ENCODE results near the gene CEP128. TPM values are rescaled to one million over a fixed set of nuclear protein-coding genes. Genes with fewer than 3 reads are reported as not detected.

The CEP128 gene
- total RNA-seq, 2 experiments from 2014 or later = 16.4 to 17.1 TPM

GRCh38 chr14:80764496-80764895 lies 177.0 kb downstream of the CEP128 start:
- Mint-ChIP-seq H3K36me3 (ENCODE audit: low read depth) (no peaks in the 10 kb centered on the region), H3K4me1 (ENCODE audit: low read depth) (no peaks in the 10 kb centered on the region), H3K27ac (no peak overlapping the region), H3K4me3 (no peak overlapping the region), H3K27me3 (ENCODE audit: low read depth) (no peaks in the 10 kb centered on the region), H3K9me3 (no peaks in the 10 kb centered on the region)
- CTCF ChIA-PET = no interaction called here
- DNase-seq = no peak
- intact Hi-C loops (cut with micrococcal nuclease) = no loop called here

- DNase-seq = no peak
- Mint-ChIP-seq H3K4me1 (ENCODE audit: low read depth) (no peaks in the 10 kb centered on the region), H3K27me3 (ENCODE audit: low read depth) (no peaks in the 10 kb centered on the region), H3K9me3 (no peaks in the 10 kb centered on the region), H3K27ac (no peak overlapping the region), H3K4me3 (no peak overlapping the region), H3K36me3 (ENCODE audit: low read depth) (peaks cover 2% of the 10 kb centered on the region)
- intact Hi-C loops (cut with micrococcal nuclease) = no loop called here
- CTCF ChIA-PET = no interaction called here
Observed at GRCh38 chr14:80762641-80763228, 178.8 kb downstream of the CEP128 start.

- no peaks in the 10 kb centered on the region for H3K27me3 Mint-ChIP-seq (ENCODE audit: low read depth)
- no peak for DNase-seq
- H3K4me1 Mint-ChIP-seq (ENCODE audit: low read depth) = peaks cover 4% of the 10 kb centered on the region
- H3K27ac Mint-ChIP-seq = no peak overlapping the region
- H3K36me3 Mint-ChIP-seq (ENCODE audit: low read depth) = peaks cover 17% of the 10 kb centered on the region
- no peaks in the 10 kb centered on the region for H3K9me3 Mint-ChIP-seq
- CTCF ChIA-PET = no interaction called here
- no peak overlapping the region for H3K4me3 Mint-ChIP-seq
- intact Hi-C loops (cut with micrococcal nuclease) = no loop called here
Observed at GRCh38 chr14:80754696-80755095, 186.8 kb downstream of the CEP128 start.

GRCh38 chr14:80751285-80751684 lies 190.3 kb downstream of the CEP128 start:
- Mint-ChIP-seq H3K4me1 (ENCODE audit: low read depth) (peaks cover 2% of the 10 kb centered on the region), H3K27ac (no peak overlapping the region), H3K27me3 (ENCODE audit: low read depth) (no peaks in the 10 kb centered on the region), H3K36me3 (ENCODE audit: low read depth) (peaks cover 12% of the 10 kb centered on the region), H3K9me3 (no peaks in the 10 kb centered on the region), H3K4me3 (no peak overlapping the region)
- CTCF ChIA-PET = interaction anchor here (0.7 kb wide), 1 partner anchor 11 kb away, joined by 3 read pairs; no protein-coding TSS in a partner anchor
- DNase-seq = no peak
- intact Hi-C loops (cut with micrococcal nuclease) = no loop called here

GRCh38 chr14:80726211-80726610 lies 215.3 kb downstream of the CEP128 start:
- H3K9me3 Mint-ChIP-seq = no peaks in the 10 kb centered on the region
- no peak overlapping the region for H3K4me3 Mint-ChIP-seq
- no peaks in the 10 kb centered on the region for H3K27me3 Mint-ChIP-seq (ENCODE audit: low read depth)
- no peak overlapping the region for H3K27ac Mint-ChIP-seq
- no peaks in the 10 kb centered on the region for H3K4me1 Mint-ChIP-seq (ENCODE audit: low read depth)
- H3K36me3 Mint-ChIP-seq (ENCODE audit: low read depth) = no peaks in the 10 kb centered on the region
- DNase-seq = no peak
- intact Hi-C loops (cut with micrococcal nuclease) = no loop called here
- CTCF ChIA-PET = no interaction called here

- no peak overlapping the region for H3K27ac Mint-ChIP-seq
- intact Hi-C loops (cut with micrococcal nuclease) = no loop called here
- H3K4me1 Mint-ChIP-seq (ENCODE audit: low read depth) = peaks cover 3% of the 10 kb centered on the region
- no peaks in the 10 kb centered on the region for H3K9me3 Mint-ChIP-seq
- no peak for DNase-seq
- H3K4me3 Mint-ChIP-seq = no peak overlapping the region
- CTCF ChIA-PET = no interaction called here
- H3K27me3 Mint-ChIP-seq (ENCODE audit: low read depth) = no peaks in the 10 kb centered on the region
- H3K36me3 Mint-ChIP-seq (ENCODE audit: low read depth) = no peaks in the 10 kb centered on the region
Observed at GRCh38 chr14:80718940-80719339, 222.6 kb downstream of the CEP128 start.

GRCh38 chr14:80714474-80714873 lies 227.1 kb downstream of the CEP128 start:
- no peaks in the 10 kb centered on the region for H3K9me3 Mint-ChIP-seq
- CTCF ChIA-PET = no interaction called here
- no peak overlapping the region for H3K4me3 Mint-ChIP-seq
- H3K27me3 Mint-ChIP-seq (ENCODE audit: low read depth) = no peaks in the 10 kb centered on the region
- H3K27ac Mint-ChIP-seq = no peak overlapping the region
- intact Hi-C loops (cut with micrococcal nuclease) = no loop called here
- DNase-seq = no peak
- H3K36me3 Mint-ChIP-seq (ENCODE audit: low read depth) = no peaks in the 10 kb centered on the region
- peaks cover 3% of the 10 kb centered on the region for H3K4me1 Mint-ChIP-seq (ENCODE audit: low read depth)

- intact Hi-C loops (cut with micrococcal nuclease) = no loop called here
- Mint-ChIP-seq H3K4me3 (no peak overlapping the region), H3K27ac (no peak overlapping the region), H3K9me3 (no peaks in the 10 kb centered on the region), H3K4me1 (ENCODE audit: low read depth) (peaks cover 3% of the 10 kb centered on the region), H3K27me3 (ENCODE audit: low read depth) (no peaks in the 10 kb centered on the region), H3K36me3 (ENCODE audit: low read depth) (no peaks in the 10 kb centered on the region)
- CTCF ChIA-PET = no interaction called here
- DNase-seq = no peak
Observed at GRCh38 chr14:80713076-80713850, 228.3 kb downstream of the CEP128 start.

GRCh38 chr14:80705241-80705980 lies 236.1 kb downstream of the CEP128 start:
- H3K4me3 Mint-ChIP-seq = no peak overlapping the region
- H3K27ac Mint-ChIP-seq = no peak overlapping the region
- intact Hi-C loops (cut with micrococcal nuclease) = no loop called here
- no peaks in the 10 kb centered on the region for H3K4me1 Mint-ChIP-seq (ENCODE audit: low read depth)
- CTCF ChIA-PET = no interaction called here
- DNase-seq = no peak
- no peaks in the 10 kb centered on the region for H3K27me3 Mint-ChIP-seq (ENCODE audit: low read depth)
- H3K9me3 Mint-ChIP-seq = no peaks in the 10 kb centered on the region
- H3K36me3 Mint-ChIP-seq (ENCODE audit: low read depth) = peaks cover 2% of the 10 kb centered on the region

GRCh38 chr14:80700601-80701000 lies 240.9 kb downstream of the CEP128 start:
- intact Hi-C loops (cut with micrococcal nuclease) = no loop called here
- H3K4me1 Mint-ChIP-seq (ENCODE audit: low read depth) = no peaks in the 10 kb centered on the region
- peaks cover 2% of the 10 kb centered on the region for H3K36me3 Mint-ChIP-seq (ENCODE audit: low read depth)

GRCh38 chr14:80699861-80700260 lies 241.7 kb downstream of the CEP128 start:
- H3K9me3 Mint-ChIP-seq = no peaks in the 10 kb centered on the region
- intact Hi-C loops (cut with micrococcal nuclease) = no loop called here
- no peaks in the 10 kb centered on the region for H3K4me1 Mint-ChIP-seq (ENCODE audit: low read depth)
- no peaks in the 10 kb centered on the region for H3K27me3 Mint-ChIP-seq (ENCODE audit: low read depth)
- no peak for DNase-seq
- no peak overlapping the region for H3K27ac Mint-ChIP-seq
- peaks cover 2% of the 10 kb centered on the region for H3K36me3 Mint-ChIP-seq (ENCODE audit: low read depth)
- no peak overlapping the region for H3K4me3 Mint-ChIP-seq
- CTCF ChIA-PET = no interaction called here

More at GRCh38 chr14:80700601-80701000, 240.9 kb downstream of the CEP128 start:
- Mint-ChIP-seq H3K9me3 (no peaks in the 10 kb centered on the region), H3K27me3 (ENCODE audit: low read depth) (no peaks in the 10 kb centered on the region), H3K27ac (no peak overlapping the region), H3K4me3 (no peak overlapping the region)
- no peak for DNase-seq
- CTCF ChIA-PET = interaction anchor here (0.5 kb wide), 1 partner anchor 15 kb away, joined by 7 read pairs; no protein-coding TSS in a partner anchor

- intact Hi-C loops (cut with micrococcal nuclease) = no loop called here
- Mint-ChIP-seq H3K9me3 (no peaks in the 10 kb centered on the region), H3K4me3 (no peak overlapping the region), H3K27ac (no peak overlapping the region), H3K27me3 (ENCODE audit: low read depth) (no peaks in the 10 kb centered on the region), H3K4me1 (ENCODE audit: low read depth) (no peaks in the 10 kb centered on the region), H3K36me3 (ENCODE audit: low read depth) (peaks cover 4% of the 10 kb centered on the region)
- CTCF ChIA-PET = no interaction called here
- DNase-seq = no peak
Observed at GRCh38 chr14:80698974-80699373, 242.6 kb downstream of the CEP128 start.
